GM15510 (cell line): ENCODE measurements around the gene SLC10A4.

ENCODE experiments used
- POLR2A ChIP-seq: IDR thresholded peaks from 3 replicates; pipeline ENCODE4 v1.6.1; 2011; ENCODE audit warnings: borderline replicate concordance; ENCODE audit not compliant: insufficient read length; ENCODE audit errors: extremely low read depth

SLC10A4 gene

DNA sequence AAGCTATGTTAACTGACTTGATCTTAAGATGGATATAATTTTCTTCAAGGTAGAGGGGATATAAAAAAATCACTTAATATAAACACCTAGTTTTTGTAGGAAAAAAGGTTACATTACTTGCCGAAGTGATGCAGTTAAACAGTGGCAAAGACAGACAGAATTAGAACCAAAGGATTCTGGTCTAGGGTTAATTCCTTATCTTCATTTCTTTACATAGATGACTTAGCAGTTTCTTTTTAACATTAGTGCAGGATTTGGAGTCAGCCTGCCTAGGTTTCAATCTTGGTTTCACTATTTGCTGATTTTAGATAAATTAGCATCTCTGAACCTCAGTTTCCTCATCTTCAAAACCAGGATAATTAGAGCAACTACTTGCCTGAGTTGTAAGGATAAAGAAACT lies 21.2 kb downstream of the SLC10A4 start:
- no peak for TF ChIP-seq POLR2A

- TF ChIP-seq POLR2A: no peak
Measured at GRCh38 chr4:48506716-48507115, 23.6 kb downstream of the SLC10A4 start.

GRCh38 chr4:48509543-48509942 lies 26.4 kb downstream of the SLC10A4 start:
- TF ChIP-seq POLR2A: no peak

GRCh38 chr4:48518143-48518542 lies 35.0 kb downstream of the SLC10A4 start:
- TF ChIP-seq POLR2A: no peak

DNA sequence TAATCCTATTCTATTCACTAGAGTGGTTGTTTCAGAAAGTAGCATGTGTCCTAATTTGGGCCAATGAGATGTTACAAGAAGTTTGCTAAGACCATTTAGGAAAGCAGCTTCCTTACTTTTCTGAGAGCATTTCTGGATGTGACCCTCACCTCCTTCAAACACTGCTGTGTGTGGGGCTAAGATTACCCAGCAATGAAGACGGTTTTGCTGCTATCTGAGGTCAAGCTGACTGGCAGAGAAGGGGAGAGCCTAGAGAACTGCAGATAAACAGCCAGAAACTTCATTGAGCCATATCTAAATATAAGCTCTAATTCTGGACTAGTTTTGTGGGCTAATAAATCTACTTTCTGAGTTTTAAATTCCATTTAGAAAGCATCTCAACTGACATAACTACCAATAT lies 43.3 kb downstream of the SLC10A4 start:
- TF ChIP-seq POLR2A: no peak

DNA sequence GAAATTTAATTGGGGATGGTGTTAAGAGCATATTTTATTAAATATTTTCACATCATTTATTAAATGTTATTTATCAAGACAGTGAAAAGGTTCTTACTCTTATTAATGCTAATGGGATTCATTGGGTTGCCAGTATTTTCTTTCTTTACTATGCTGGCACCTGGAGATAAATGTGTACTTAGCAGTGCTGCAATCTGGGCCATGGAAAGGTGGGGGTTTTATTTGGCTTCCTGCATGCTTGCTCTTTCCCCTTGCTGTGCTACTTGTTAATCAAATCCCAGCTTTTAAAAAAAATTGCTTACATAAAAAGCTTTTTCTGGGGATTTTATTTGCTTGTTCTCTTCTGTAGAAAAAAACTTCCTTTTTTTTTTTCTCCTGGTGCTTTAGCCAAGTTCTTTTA lies 55.2 kb downstream of the SLC10A4 start:
- no peak for TF ChIP-seq POLR2A
